ENCODE data around the gene HSPG2. TPM values are rescaled to one million over a fixed set of nuclear protein-coding genes. Genes with fewer than 3 reads are reported as not detected.

Gene HSPG2
- total and polyA plus RNA-seq, 2 of the 8 experiments (the other 6 are each of a cell fraction or from before 2014, with no cell fraction given) = 17.8 to 111 TPM

GRCh38 chr1:21842606-21843162 lies 94.4 kb downstream of the HSPG2 start:
- H2AFZ ChIP-seq (ENCODE audit: low read length) = no peak overlapping the region
- no peak overlapping the region for H2BK5ac ChIP-seq (ENCODE audit: low read depth, low read length)
- H3K23ac ChIP-seq (ENCODE audit: insufficient read length) = no peak overlapping the region
- no peak overlapping the region for H3K4me2 ChIP-seq (ENCODE audit: insufficient read depth in 1 of 2, low read depth in 2 of 2, low read length in 2 of 2)
- no peak overlapping the region for H2BK120ac ChIP-seq (replicated peaks; ENCODE audit: low read depth, low read length)
- no peaks in the 10 kb centered on the region for H3K9me3 ChIP-seq (ENCODE audit: insufficient read depth in 2 of 2, low read depth in 1 of 2, low read length in 1 of 2)
- TF ChIP-seq ZNF274 (IDR thresholded peaks at IDR 0.05; ENCODE audit: borderline replicate concordance, extremely low read depth, low read length) = no peak
- no peak for TF ChIP-seq NANOG (IDR thresholded peaks at IDR 0.05; ENCODE audit: insufficient read depth, low read depth, low read length, poor library complexity, severe bottlenecking)
- no peak for TF ChIP-seq CREB1 (IDR thresholded peaks at IDR 0.05)
- TF ChIP-seq EP300 (IDR thresholded peaks at IDR 0.05; ENCODE audit: borderline replicate concordance in 1 of 2, low read depth in 2 of 2, low read length in 2 of 2) = no peak
- no peak for TF ChIP-seq RNF2 (IDR thresholded peaks at IDR 0.05; ENCODE audit: borderline replicate concordance, low read depth, low read length, missing control alignments, poor library complexity, severe bottlenecking)
- no peak for TF ChIP-seq SIN3A (conservative IDR thresholded peaks at IDR 0.05 in 1 of 2, IDR thresholded peaks at IDR 0.05 in 1 of 2; ENCODE audit: low read depth in 1 of 2, low read length in 2 of 2)
- no peak overlapping the region for H2AK5ac ChIP-seq (ENCODE audit: low read depth, low read length)
- CTCF ChIA-PET (ENCODE audit: partially characterized antibody) = interaction anchor here (1.2 to 1.7 kb wide), 3 partner anchors 11 to 16 kb away, joined by 3 to 4 read pairs (median 3); no protein-coding TSS in a partner anchor
- FAIRE-seq (no peak), DNase-seq (ENCODE audit: low read depth in 1 of 2, low spot score in 2 of 2) (no peak)
- H3K4me3 ChIP-seq (ENCODE audit: extremely low read depth in 1 of 4, insufficient read depth in 2 of 4, low read depth in 3 of 4, low read length in 4 of 4) = no peak overlapping the region
- 0 out of 7 replicates have a peak overlapping the region, but pooled peaks of 1 of the 4 experiments have one; percentile 18 for H3K9ac ChIP-seq (replicated peaks in 1 of 4; ENCODE audit: extremely low read depth in 1 of 4, low read depth in 3 of 4, low read length in 3 of 4)
- H2BK12ac ChIP-seq (ENCODE audit: low read depth, low read length) = no peak overlapping the region
- H3K18ac ChIP-seq (ENCODE audit: extremely low read depth, low read length) = no peak overlapping the region
- peaks cover 12 to 55% (median 47%) of the 10 kb centered on the region in 4 experiments; a peak in 7 of 8 replicates for H3K36me3 ChIP-seq (ENCODE audit: control insufficient read depth in 2 of 4, insufficient read depth in 4 of 4, low read length in 3 of 4)
- H3K4ac ChIP-seq (replicated peaks; ENCODE audit: insufficient read length, low read depth, low read length) = no peak overlapping the region
- H2BK20ac ChIP-seq (ENCODE audit: low read length) = no peak overlapping the region
- H3K23me2 ChIP-seq (ENCODE audit: low read depth, low read length) = no peaks in the 10 kb centered on the region; the same call in 1 of the 2 replicates
- H4K20me1 ChIP-seq (replicated peaks in 1 of 2; ENCODE audit: control insufficient read depth in 1 of 2, insufficient read depth in 2 of 2, low read length in 2 of 2) = peaks cover 0 to 7% of the 10 kb centered on the region in 2 experiments
- 91% methylated on average over 12 of the region's 15 CpGs; no CpG with 5 or more reads in 1 of the 2 experiments for WGBS, 2 experiments (ENCODE audit: extremely low coverage in 1 of 2, insufficient coverage in 1 of 2, insufficient read length in 1 of 2, insufficient replicate concordance in 2 of 2, low coverage in 1 of 2, low lambda C conversion rate in 2 of 2, missing lambda C conversion rate in 1 of 2)
- H2BK15ac ChIP-seq (ENCODE audit: low read length) = no peak overlapping the region
- H3K79me1 ChIP-seq (ENCODE audit: low read depth, low read length) = no peaks in the 10 kb centered on the region
- no peak overlapping the region; the same call in 1 of the 2 replicates for H4K8ac ChIP-seq (ENCODE audit: extremely low read depth, insufficient read depth, low read length)
- H3K14ac ChIP-seq (ENCODE audit: insufficient read length) = no peak overlapping the region
- POLR2A ChIA-PET (ENCODE audit: partially characterized antibody) = no interaction called here
- H3K56ac ChIP-seq (replicated peaks; ENCODE audit: insufficient read length, low read depth, low read length) = no peak overlapping the region
- H4K91ac ChIP-seq (replicated peaks; ENCODE audit: insufficient read length, low read length) = no peak overlapping the region
- no peaks in the 10 kb centered on the region for H3K79me2 ChIP-seq (ENCODE audit: control insufficient read depth in 1 of 2, insufficient read depth in 2 of 2, low read length in 2 of 2)
- no peaks in the 10 kb centered on the region for H3K27me3 ChIP-seq (replicated peaks in 1 of 4; ENCODE audit: control insufficient read depth in 3 of 4, extremely low read depth in 1 of 4, insufficient read depth in 3 of 4, low read length in 3 of 4)
- no peaks in the 10 kb centered on the region for H3K4me1 ChIP-seq (replicated peaks in 1 of 4; ENCODE audit: control insufficient read depth in 3 of 4, insufficient read depth in 4 of 4, low read length in 3 of 4)
- H4K5ac ChIP-seq (ENCODE audit: insufficient read length, low read depth, low read length) = no peak overlapping the region
- H3K27ac ChIP-seq (ENCODE audit: low read depth, low read length) = no peak overlapping the region
